Islet of Langerhans (tissue), 1 donor: ENCODE measurements around the gene CMTM7.
A peak's percentile ranks its signal among the peaks of the same experiment; 100 is the strongest.

ENCODE experiments used
- FAIRE-seq: peaks from one replicate; lab custom pipeline; 2011; peaks lifted over from hg19 to GRCh38; lab: Jason Lieb, UNC

The CMTM7 gene

GRCh38 chr3:32391643-32392535 lies at the start of gene CMTM7:
Gene CMTM7, plus strand, starts transcription at chr3:32391853. Its CDS starts 54 bp downstream, at chr3:32391907.
- FAIRE-seq: no peak

- FAIRE-seq: no peak
Measured at GRCh38 chr3:32347343-32348125, 44.1 kb upstream of the CMTM7 start.

GRCh38 chr3:32349184-32349583 lies 42.5 kb upstream of the CMTM7 start:
- FAIRE-seq: no peak

- FAIRE-seq: no peak
Measured at GRCh38 chr3:32352563-32352962, 39.1 kb upstream of the CMTM7 start.

- FAIRE-seq: no peak
Measured at GRCh38 chr3:32353351-32353750, 38.3 kb upstream of the CMTM7 start.

- FAIRE-seq: no peak
Measured at GRCh38 chr3:32354362-32354778, 37.3 kb upstream of the CMTM7 start.

GRCh38 chr3:32355751-32356291 lies 35.8 kb upstream of the CMTM7 start:
- FAIRE-seq: no peak

- no peak for FAIRE-seq
Measured at GRCh38 chr3:32359766-32360492, 31.7 kb upstream of the CMTM7 start.

GRCh38 chr3:32360493-32360827 lies 31.2 kb upstream of the CMTM7 start:
- no peak for FAIRE-seq

GRCh38 chr3:32366638-32367397 lies 24.8 kb upstream of the CMTM7 start:
- no peak for FAIRE-seq

GRCh38 chr3:32367442-32367841 lies 24.2 kb upstream of the CMTM7 start:
- FAIRE-seq: no peak

- no peak for FAIRE-seq
Measured at GRCh38 chr3:32371461-32372212, 20.0 kb upstream of the CMTM7 start.

- no peak for FAIRE-seq
Measured at GRCh38 chr3:32372213-32372490, 19.5 kb upstream of the CMTM7 start.

- FAIRE-seq: no peak
Measured at GRCh38 chr3:32373276-32373675, 18.4 kb upstream of the CMTM7 start.

- FAIRE-seq: no peak
Measured at GRCh38 chr3:32373844-32374243, 17.8 kb upstream of the CMTM7 start.

- peak; percentile 92 for FAIRE-seq
Measured at GRCh38 chr3:32374788-32375595, 16.7 kb upstream of the CMTM7 start.

GRCh38 chr3:32375596-32375930 lies 16.1 kb upstream of the CMTM7 start:
- no peak for FAIRE-seq

GRCh38 chr3:32376115-32376514 lies 15.5 kb upstream of the CMTM7 start:
- FAIRE-seq: peak; percentile 45

- FAIRE-seq: no peak
Measured at GRCh38 chr3:32379831-32380500, 11.7 kb upstream of the CMTM7 start.

GRCh38 chr3:32381922-32382321 lies 9.7 kb upstream of the CMTM7 start:
- no peak for FAIRE-seq
